K562 (cell line): Measurements from ENCODE around the gene CCR7. TPM values are rescaled to one million over a fixed set of nuclear protein-coding genes. Genes with fewer than 3 reads are reported as not detected.

Experiments
- ATAC-seq: fragments of 200-7000 bp; cut with Tn5 transposase; 3 replicates; pipeline ENCODE4 v1.9.1; 2020; ENCODE audit warnings: moderate library complexity
- BruUV-seq: library from RNA; stranded (reverse); fragments of 400-500 nt; replicated peaks from 2 replicates; lab custom pipeline; 2021; lab: Mats Ljungman, UMichigan
- CTCF ChIA-PET: fragments of 300-600 bp; formaldehyde crosslinking; extraction: SDS; loops from one replicate; lab custom pipeline; 2021; ENCODE audit warnings: low intra/inter-chr PET ratio; lab: Yijun Ruan, JAX
- POLR2A ChIA-PET: fragments of 300-600, 350-650 bp; sonication (Branson Sonifier 250); formaldehyde crosslinking; extraction: SDS; loops from one replicate; lab custom pipeline; 2021; ENCODE audit warnings: antibody characterized with exemption, inconsistent platforms; lab: Yijun Ruan, JAX
- DNase-seq, 4 experiments: peaks; one replicate each; pipeline versions ENCODE4 v3.0.0 to v3.0.0-alpha.2; 2011 to 2018; ENCODE audit warnings: low spot score in 3 of 4, mixed read lengths in 3 of 4; ENCODE audit errors: extremely low read depth in 1 of 4
- FAIRE-seq: peaks from 2 replicates; lab custom pipeline; 2011; peaks lifted over from hg19 to GRCh38; lab: Jason Lieb, UNC
- H2AFZ ChIP-seq: 2 replicates; pipeline ENCODE4 v1.6.0; 2011; ENCODE audit warnings: low read depth, low read length, control low read depth, inconsistent platforms
- H3K27ac ChIP-seq: fragments of 200-600 bp; 3 replicates; pipeline ENCODE4 v1.8.0; 2011; ENCODE audit warnings: low read depth, mild to moderate bottlenecking, control low read depth, inconsistent platforms, low read length, moderate library complexity, mixed read lengths; ENCODE audit errors: extremely low read depth
- H3K27me3 ChIP-seq, 2 experiments: fragments of 300-600 bp in 1 of 2; 2 replicates in 1 of 2; 3 replicates in 1 of 2; pipeline versions ENCODE4 v1.6.0 to v1.8.0; 2011; ENCODE audit warnings: inconsistent platforms in 2 of 2, low read length in 2 of 2, mild to moderate bottlenecking in 1 of 2, mixed read lengths in 1 of 2, moderate library complexity in 1 of 2; ENCODE audit not compliant: control insufficient read depth in 2 of 2, insufficient read depth in 2 of 2
- H3K36me3 ChIP-seq: fragments of 300-600 bp; 3 replicates; pipeline ENCODE4 v1.8.0; 2011; ENCODE audit warnings: mild to moderate bottlenecking, low read length, inconsistent platforms; ENCODE audit not compliant: control insufficient read depth, insufficient read depth
- H3K4me1 ChIP-seq, 2 experiments: fragments of 200-600 bp in 1 of 2; replicated peaks in 1 of 2; 2 replicates in 1 of 2; 3 replicates in 1 of 2; pipeline versions ENCODE4 v1.5.1 to v1.8.0; 2011; ENCODE audit warnings: inconsistent platforms in 2 of 2, low read length in 2 of 2, mild to moderate bottlenecking in 1 of 2, mixed read lengths in 1 of 2, moderate library complexity in 1 of 2; ENCODE audit not compliant: control insufficient read depth in 2 of 2, insufficient read depth in 2 of 2
- H3K4me2 ChIP-seq: 2 replicates; pipeline ENCODE4 v1.6.1; 2011; ENCODE audit warnings: low read length, control low read depth, inconsistent platforms, mixed read lengths; ENCODE audit not compliant: insufficient read depth
- H3K4me3 ChIP-seq: fragments of 200-600 bp; sonication (generic), shearing (Covaris generic); 2 replicates; pipeline ENCODE4 v1.5.1; 2016; ENCODE audit warnings: control low read depth, inconsistent platforms
- H3K79me2 ChIP-seq: fragments of 200-600 bp; 3 replicates; pipeline ENCODE4 v1.8.0; 2011; ENCODE audit warnings: low read length, inconsistent platforms; ENCODE audit not compliant: control insufficient read depth, insufficient read depth
- H3K9ac ChIP-seq, 2 experiments: 2 replicates each; pipeline versions ENCODE4 v1.6.0 to v1.6.1; 2011; ENCODE audit warnings: low read depth in 2 of 2, low read length in 2 of 2, control low read depth in 1 of 2, inconsistent platforms in 1 of 2, mild to moderate bottlenecking in 1 of 2, mixed read lengths in 1 of 2; ENCODE audit not compliant: insufficient read depth in 1 of 2
- H3K9me1 ChIP-seq: one replicate; pipeline ENCODE4 v1.6.0; 2011; ENCODE audit warnings: inconsistent platforms, mild to moderate bottlenecking, low read length, moderate library complexity; ENCODE audit not compliant: control insufficient read depth, insufficient read depth
- H3K9me3 ChIP-seq: replicated peaks from 2 replicates; pipeline ENCODE4 v1.5.1; 2011; ENCODE audit warnings: low read depth, low read length, inconsistent platforms; ENCODE audit not compliant: control insufficient read depth, insufficient read depth
- H4K20me1 ChIP-seq: replicated peaks from 2 replicates; pipeline ENCODE4 v1.6.1; 2011; ENCODE audit warnings: low read length, inconsistent platforms, mixed read lengths; ENCODE audit not compliant: control insufficient read depth, insufficient read depth
- ZBTB49 ChIP-seq: sonication (generic); formaldehyde crosslinking; IDR thresholded peaks from 2 replicates; pipeline ENCODE4 v1.8.0; 2022; ENCODE audit warnings: missing genetic modification reagents, mild to moderate bottlenecking, borderline replicate concordance
- ZNF740 ChIP-seq, 3 experiments: fragments of 200-800 bp in 1 of 3; sonication (Bioruptor generic) in 1 of 3; sonication (generic) in 1 of 3; formaldehyde crosslinking in 1 of 3; IDR thresholded peaks; 2 replicates each; pipeline versions ENCODE4 v1.6.1 to v1.8.0; 2016 to 2022; ENCODE audit warnings: mild to moderate bottlenecking in 2 of 3, missing compliant biosample characterization in 2 of 3, missing genetic modification characterization in 2 of 3, missing genetic modification reagents in 1 of 3
- ZNF766 ChIP-seq: fragments of 200-800 bp; sonication (Bioruptor generic); conservative IDR thresholded peaks from 2 replicates; pipeline ENCODE4 v1.6.1; 2016; ENCODE audit warnings: missing genetic modification characterization, missing compliant biosample characterization
- WGBS: fragments of 100-300 bp; shearing (Covaris generic); methylation state at CpG from one replicate; pipeline ENCODE4 v1.1.6; 2016; ENCODE audit warnings: low coverage, mixed read lengths; ENCODE audit not compliant: insufficient coverage; ENCODE audit errors: missing lambda C conversion rate; 5-methylcytosine and 5-hydroxymethylcytosine counted together
- in situ Hi-C: fragments of 300-500 bp; cut with MboI; formaldehyde crosslinking; loops from 4 replicates; pipeline ENCODE4 v1.15.0; 2018; ENCODE audit warnings: inconsistent platforms, mixed read lengths
- intact Hi-C: fragments of 100-400 bp; cut with micrococcal nuclease; formaldehyde crosslinking; loops from 2 replicates; pipeline ENCODE4 v1.14.2; 2022
- polyA plus RNA-seq, 8 experiments: library from polyadenylated mRNA; depleted of rRNA in 4 of 8; stranded (reverse) in 5 of 8; unstranded in 3 of 8; fragments of >200 nt; fragmentation: Nextera tagmentation in 2 of 8; fragmentation: Illumina TruSeq in 1 of 8; extraction: Ambion mirVana in 2 of 8; extraction: Trizol in 1 of 8; gene quantifications; 2 replicates each; pipeline versions ENCODE4 v1.2.1 to v1.2.3, GENCODE V29; 2011 to 2014; ENCODE audit warnings: inconsistent platforms in 1 of 8, missing spikeins in 1 of 8
- total RNA-seq, 7 experiments: library from RNA; depleted of rRNA in 6 of 7; stranded (reverse); fragments of >200 nt in 6 of 7; fragmentation: Illumina TruSeq in 2 of 7; extraction: Trizol in 2 of 7; gene quantifications; 2 replicates each; pipeline versions ENCODE4 v1.2.1 to v1.2.3, GENCODE V29; 2011 to 2021; ENCODE audit warnings: low replicate concordance in 1 of 7
- TF ChIP-seq, protein P1 (sequence below): fragments of 450-650 bp; IDR thresholded peaks from 2 replicates; pipeline ENCODE4 v1.6.1; 2016; ENCODE audit warnings: antibody characterized with exemption

CCR7 gene
- total and polyA plus RNA-seq, 9 of the 15 experiments (the other 6 are each of a cell fraction or from before 2014, with no cell fraction given) = 0.14 to 1.4 (median 0.56) TPM

GRCh38 chr17:40535924-40536294, 29.4 kb downstream of the CCR7 start:
- Histone ChIP-seq H3K36me3 (no peaks in the 10 kb centered on the region), H2AFZ (peak overlapping the region; percentile 86), H3K4me3 (no peak overlapping the region), H3K9me1 (peaks cover 2% of the 10 kb centered on the region), H3K79me2 (no peaks in the 10 kb centered on the region), H3K27me3 (no peaks in the 10 kb centered on the region), H3K4me2 (peak overlapping the region; percentile 74), H4K20me1 (no peaks in the 10 kb centered on the region), H3K9ac (peak overlapping the region; percentile 56 to 86; a peak in 3 of 4 replicates), H3K27ac (peak overlapping the region; percentile 78), H3K9me3 (no peaks in the 10 kb centered on the region; the same call in 1 of the 2 replicates), H3K4me1 (peaks cover 24 to 50% of the 10 kb centered on the region in 2 experiments)
- intact Hi-C loops (loop anchor here (2.0 to 10.0 kb wide), 2 partner anchors 25 to 231 kb away; partner anchors contain the start of gene RARA), in situ Hi-C loops (loop anchor here (5.0 kb wide), 1 partner anchor 174 kb away; the partner anchor contains the start of gene GJD3)
- CTCF ChIA-PET = no interaction called here
- BruUV-seq = no TSS peak
- ATAC-seq = no peak; the same call in 2 of the 3 replicates
- WGBS = 41% methylated on average over 3 of the region's 3 CpGs
- TF ChIP-seq ZNF766 (CRISPR knock-in tag) = 0 out of 2 replicates have a peak, but pooled peaks have one; percentile 38
- TF ChIP-seq, protein P1, sequence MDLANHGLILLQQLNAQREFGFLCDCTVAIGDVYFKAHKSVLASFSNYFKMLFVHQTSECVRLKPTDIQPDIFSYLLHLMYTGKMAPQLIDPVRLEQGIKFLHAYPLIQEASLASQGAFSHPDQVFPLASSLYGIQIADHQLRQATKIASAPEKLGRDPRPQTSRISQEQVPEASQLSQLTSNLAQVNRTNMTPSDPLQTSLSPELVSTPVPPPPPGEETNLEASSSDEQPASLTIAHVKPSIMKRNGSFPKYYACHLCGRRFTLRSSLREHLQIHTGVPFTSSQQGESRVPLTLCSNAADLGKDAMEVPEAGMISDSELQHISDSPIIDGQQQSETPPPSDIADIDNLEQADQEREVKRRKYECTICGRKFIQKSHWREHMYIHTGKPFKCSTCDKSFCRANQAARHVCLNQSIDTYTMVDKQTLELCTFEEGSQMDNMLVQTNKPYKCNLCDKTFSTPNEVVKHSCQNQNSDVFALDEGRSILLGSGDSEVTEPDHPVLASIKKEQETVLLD = no peak
- no peak for TF ChIP-seq ZNF740 (CRISPR knock-in tag; IDR thresholded peaks at IDR 0.05)
- TF ChIP-seq ZNF740 (tag; IDR thresholded peaks at IDR 0.05) = 0 out of 4 replicates have a peak, but pooled peaks of 1 of the 2 experiments have one; percentile 42
- TF ChIP-seq ZBTB49 (CRISPR knock-in tag) = no peak
- no peak for FAIRE-seq
- peak in 2 of 4 experiments; percentile 32 to 54 for DNase-seq
- POLR2A ChIA-PET = interaction anchor here (0.6 to 1.4 kb wide), 6 partner anchors 10 to 502 kb away, joined by 3 to 6 read pairs (median 4); no protein-coding TSS in a partner anchor
